ENCODE data around the gene SMAP2.

Gene SMAP2

GRCh38 chr1:40391688-40392145, 18.2 kb downstream of the SMAP2 start:
- DNase-seq: peak; percentile 100

- DNase-seq: peak; percentile 99
Measured at GRCh38 chr1:40392221-40392620, 18.7 kb downstream of the SMAP2 start.

GRCh38 chr1:40393173-40393572, 19.6 kb downstream of the SMAP2 start:
- no peak for DNase-seq

GRCh38 chr1:40394491-40395172, 21.1 kb downstream of the SMAP2 start:
- no peak for DNase-seq

GRCh38 chr1:40395190-40396175, 22.0 kb downstream of the SMAP2 start:
- no peak for DNase-seq

GRCh38 chr1:40396420-40396819, 22.9 kb downstream of the SMAP2 start:
- DNase-seq: no peak

DNA sequence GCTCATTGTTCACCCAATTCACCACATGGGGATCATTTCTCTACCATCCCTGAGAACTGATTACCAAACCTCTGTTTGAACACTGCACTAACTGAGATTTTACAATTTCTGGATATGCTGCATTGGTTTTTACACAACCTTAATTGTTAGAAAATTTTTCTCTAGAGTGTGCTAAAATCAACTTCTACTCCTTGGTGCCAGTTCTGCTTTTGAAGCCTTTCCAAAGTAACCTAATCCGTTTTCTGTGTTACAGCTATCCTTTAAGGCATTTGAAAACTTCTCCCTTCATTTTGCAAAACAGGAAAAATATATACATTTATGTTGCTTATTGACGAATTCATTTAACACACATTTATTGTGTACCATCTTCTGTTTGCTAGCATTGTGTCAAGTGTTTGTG, 23.7 kb downstream of the SMAP2 start:
- DNase-seq: no peak

DNA sequence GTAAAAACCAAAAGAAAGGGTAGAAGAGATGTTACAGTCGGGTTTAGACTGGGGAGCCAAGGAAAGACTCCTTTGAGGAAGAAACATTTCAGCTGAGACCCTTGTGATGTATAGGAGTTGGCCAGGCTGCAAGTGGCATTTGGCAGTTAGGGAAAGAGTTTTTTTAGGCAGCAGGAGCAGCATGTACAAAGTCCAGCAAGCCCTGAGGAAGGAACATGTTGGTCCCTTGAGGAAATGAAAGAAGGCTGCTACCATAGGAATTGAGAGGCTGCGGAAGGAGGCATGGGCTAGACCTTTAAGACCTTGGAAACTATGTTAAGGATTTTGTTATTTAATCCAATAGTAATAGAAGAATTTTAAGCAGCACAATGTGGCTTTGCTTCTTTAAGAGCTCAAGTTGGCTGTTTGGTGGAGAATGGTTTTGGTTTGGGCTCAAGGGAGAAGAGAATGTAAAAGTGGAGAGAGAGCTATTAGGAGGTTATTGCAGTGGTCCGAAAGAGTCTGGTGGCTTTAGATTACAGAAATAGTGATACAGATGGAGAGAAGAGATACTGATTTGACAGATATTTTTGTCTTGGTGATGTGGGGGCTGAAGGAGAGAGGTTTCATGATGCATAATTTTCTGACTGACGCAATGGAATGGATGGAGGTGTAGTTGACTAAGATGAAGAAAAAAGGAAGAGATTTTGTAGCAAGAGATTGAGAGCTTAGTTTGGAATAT, 26.6 kb downstream of the SMAP2 start:
- no peak for DNase-seq

- no peak for DNase-seq
Measured at GRCh38 chr1:40401473-40402201, 28.1 kb downstream of the SMAP2 start.

GRCh38 chr1:40404670-40405462, 31.3 kb downstream of the SMAP2 start:
- peak; percentile 99 for DNase-seq

- no peak for DNase-seq
Measured at GRCh38 chr1:40405812-40406211, 32.3 kb downstream of the SMAP2 start.

- DNase-seq: no peak
Measured at GRCh38 chr1:40407453-40407852, 33.9 kb downstream of the SMAP2 start.

GRCh38 chr1:40409467-40409866, 35.9 kb downstream of the SMAP2 start:
- DNase-seq: no peak

- no peak for DNase-seq
Measured at GRCh38 chr1:40411294-40411693, 37.8 kb downstream of the SMAP2 start.

DNA sequence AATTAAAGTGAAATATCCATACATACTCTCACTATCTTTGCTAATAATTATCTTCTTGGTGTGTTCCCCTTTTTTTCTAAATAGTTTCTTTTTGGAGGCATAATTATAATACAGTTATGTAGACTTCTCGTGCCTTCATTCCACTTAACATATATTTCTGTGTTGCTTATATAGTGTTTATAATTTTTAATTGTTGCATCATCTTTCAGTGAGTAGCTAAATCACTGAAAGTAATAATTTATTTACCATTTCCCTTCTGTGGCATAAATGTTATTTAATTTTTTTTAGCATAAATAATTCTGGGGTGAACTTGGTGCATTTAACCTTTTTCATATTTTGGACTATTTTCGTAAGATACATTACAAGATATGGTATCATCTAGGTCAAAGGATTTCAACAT, 38.3 kb downstream of the SMAP2 start:
- no peak for DNase-seq

DNA sequence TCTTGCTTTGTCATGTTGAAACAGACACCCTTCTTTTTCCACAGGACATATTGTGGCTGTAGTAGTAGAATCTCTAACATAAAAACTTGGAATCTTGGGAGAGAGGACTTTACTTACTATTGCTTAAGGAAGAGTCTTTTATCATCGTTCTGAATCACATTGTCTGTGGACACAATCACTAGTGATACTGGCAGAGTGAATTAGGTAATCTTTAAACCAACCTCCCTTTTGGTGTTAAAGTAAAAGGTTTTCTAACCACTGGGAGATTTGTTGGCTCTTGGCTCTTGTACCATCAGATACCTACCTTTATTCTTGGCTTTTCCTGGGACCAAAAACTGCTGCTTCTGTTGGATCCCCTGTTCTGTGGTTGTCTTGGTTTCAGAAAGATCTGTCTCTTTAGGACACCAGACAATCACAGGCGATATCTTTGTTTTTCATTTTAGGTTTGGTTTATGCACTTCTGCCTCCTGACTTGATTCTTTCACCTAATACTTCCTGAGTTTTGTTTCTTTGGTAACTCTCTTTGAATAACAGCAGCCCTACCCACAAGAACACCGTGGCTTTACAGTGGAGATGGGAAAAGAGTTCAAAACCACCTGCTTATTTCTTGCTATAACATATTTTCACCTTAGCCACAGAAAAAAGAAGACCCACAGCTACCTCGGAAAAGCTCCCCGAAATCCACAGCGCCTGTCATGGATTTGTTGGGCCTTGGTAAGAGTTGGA, 40.2 kb downstream of the SMAP2 start:
- DNase-seq: no peak

- DNase-seq: no peak
Measured at GRCh38 chr1:40414331-40414730, 40.8 kb downstream of the SMAP2 start.

GRCh38 chr1:40416709-40417108, 43.2 kb downstream of the SMAP2 start:
- DNase-seq: no peak

GRCh38 chr1:40421431-40422384, 48.2 kb downstream of the SMAP2 start:
- DNase-seq: peak; percentile 100
